H9 (cell line): Measurements from ENCODE around the gene TMEM201. TPM values are rescaled to one million over a fixed set of nuclear protein-coding genes. Genes with fewer than 3 reads are reported as not detected.

Source experiments
- DNase-seq: peaks from one replicate; pipeline ENCODE4 v3.0.0-alpha.2; 2017
- H2AFZ ChIP-seq: one replicate; pipeline ENCODE4 v1.6.1; 2013; ENCODE audit warnings: mild to moderate bottlenecking, low read length, control low read depth, moderate library complexity
- H2AK5ac ChIP-seq: 2 replicates; pipeline ENCODE4 v1.6.1; 2013; ENCODE audit warnings: low read length, control low read depth, mixed read lengths; ENCODE audit not compliant: insufficient read length
- H2BK120ac ChIP-seq: one replicate; pipeline ENCODE4 v1.6.1; 2013; ENCODE audit warnings: low read depth, mild to moderate bottlenecking, low read length, control low read depth, inconsistent platforms; ENCODE audit not compliant: poor library complexity, severe bottlenecking
- H2BK12ac ChIP-seq: 2 replicates; pipeline ENCODE4 v1.6.1; 2013; ENCODE audit warnings: low read length, control low read depth, mixed read lengths, low read depth; ENCODE audit not compliant: insufficient read length
- H2BK15ac ChIP-seq: 2 replicates; pipeline ENCODE4 v1.6.1; 2013; ENCODE audit warnings: low read depth, low read length, control low read depth
- H2BK20ac ChIP-seq: one replicate; pipeline ENCODE4 v1.6.1; 2013; ENCODE audit warnings: low read depth, mild to moderate bottlenecking, low read length, control low read depth, inconsistent platforms; ENCODE audit not compliant: poor library complexity, severe bottlenecking
- H2BK5ac ChIP-seq: 2 replicates; pipeline ENCODE4 v1.6.1; 2013; ENCODE audit warnings: low read length, control low read depth, mixed read lengths; ENCODE audit not compliant: insufficient read length
- H3K14ac ChIP-seq: 2 replicates; pipeline ENCODE4 v1.6.1; 2013; ENCODE audit warnings: low read length, control low read depth; ENCODE audit not compliant: insufficient read depth
- H3K18ac ChIP-seq: 2 replicates; pipeline ENCODE4 v1.6.1; 2013; ENCODE audit warnings: low read depth, mild to moderate bottlenecking, mixed read lengths, low read length, control low read depth; ENCODE audit not compliant: insufficient read length
- H3K23ac ChIP-seq: 2 replicates; pipeline ENCODE4 v1.6.1; 2013; ENCODE audit warnings: low read length, control low read depth, mixed read lengths, low read depth; ENCODE audit not compliant: insufficient read length
- H3K23me2 ChIP-seq: 2 replicates; pipeline ENCODE4 v1.6.1; 2013; ENCODE audit warnings: low read depth, mild to moderate bottlenecking, mixed read lengths, low read length, control low read depth; ENCODE audit not compliant: insufficient read length, poor library complexity, severe bottlenecking
- H3K27ac ChIP-seq: 2 replicates; pipeline ENCODE4 v1.5.1; 2013; ENCODE audit warnings: low read length, control low read depth, mixed read lengths, low read depth; ENCODE audit not compliant: insufficient read length
- H3K27me3 ChIP-seq: 2 replicates; pipeline ENCODE4 v1.6.1; 2013; ENCODE audit warnings: low read length, control low read depth, inconsistent platforms; ENCODE audit not compliant: insufficient read depth
- H3K4ac ChIP-seq: 2 replicates; pipeline ENCODE4 v1.6.1; 2013; ENCODE audit warnings: low read depth, mild to moderate bottlenecking, control low read depth, inconsistent platforms, low read length, moderate library complexity
- H3K4me1 ChIP-seq: 2 replicates; pipeline ENCODE4 v1.6.1; 2013; ENCODE audit warnings: low read length, control low read depth, inconsistent platforms; ENCODE audit not compliant: insufficient read depth
- H3K4me2 ChIP-seq: 2 replicates; pipeline ENCODE4 v1.6.1; 2013; ENCODE audit warnings: low read length, control low read depth, mixed read lengths; ENCODE audit not compliant: insufficient read length, insufficient read depth
- H3K56ac ChIP-seq: 2 replicates; pipeline ENCODE4 v1.6.1; 2013; ENCODE audit warnings: low read depth, mild to moderate bottlenecking, mixed read lengths, low read length, control low read depth; ENCODE audit not compliant: insufficient read length
- H3K79me1 ChIP-seq: 2 replicates; pipeline ENCODE4 v1.6.1; 2013; ENCODE audit warnings: low read depth, mild to moderate bottlenecking, moderate library complexity, low read length, control low read depth, inconsistent platforms; ENCODE audit not compliant: insufficient read depth, poor library complexity, severe bottlenecking
- H3K79me2 ChIP-seq: 2 replicates; pipeline ENCODE4 v1.6.1; 2013; ENCODE audit warnings: low read length, control low read depth, inconsistent platforms; ENCODE audit not compliant: insufficient read depth
- H3K9ac ChIP-seq: 2 replicates; pipeline ENCODE4 v1.6.1; 2013; ENCODE audit warnings: low read length, control low read depth, mixed read lengths; ENCODE audit not compliant: insufficient read length; ENCODE audit errors: extremely low read depth
- H3K9me3 ChIP-seq: one replicate; pipeline ENCODE4 v1.6.1; 2013; ENCODE audit warnings: low read depth, low read length, inconsistent platforms; ENCODE audit not compliant: control insufficient read depth
- H3T11ph ChIP-seq: one replicate; pipeline ENCODE4 v1.6.1; 2013; ENCODE audit warnings: mild to moderate bottlenecking, low read length, control low read depth, inconsistent platforms
- H4K20me1 ChIP-seq: one replicate; pipeline ENCODE4 v1.6.1; 2013; ENCODE audit not compliant: control insufficient read depth, insufficient read length, insufficient read depth
- H4K5ac ChIP-seq: 2 replicates; pipeline ENCODE4 v1.6.1; 2013; ENCODE audit warnings: low read depth, mild to moderate bottlenecking, mixed read lengths, low read length, control low read depth; ENCODE audit not compliant: insufficient read length
- H4K8ac ChIP-seq: replicated peaks from 2 replicates; pipeline ENCODE4 v1.6.1; 2013; ENCODE audit warnings: low read length, control low read depth, mixed read lengths, low read depth; ENCODE audit not compliant: insufficient read length
- H4K91ac ChIP-seq: 2 replicates; pipeline ENCODE4 v1.6.1; 2013; ENCODE audit warnings: low read depth, mild to moderate bottlenecking, moderate library complexity, mixed read lengths, low read length, control low read depth; ENCODE audit not compliant: insufficient read length
- H3K27ac Mint-ChIP-seq, 3 experiments: 2 replicates in 2 of 3; 3 replicates in 1 of 3; pipeline ENCODE4 v1.8.0; 2020 to 2021; ENCODE audit warnings: mixed read lengths in 3 of 3, mild to moderate bottlenecking in 1 of 3, moderate library complexity in 1 of 3
- H3K27me3 Mint-ChIP-seq: 2 replicates; pipeline ENCODE4 v1.8.0; 2021; ENCODE audit warnings: low read depth, mild to moderate bottlenecking, moderate library complexity, mixed read lengths
- H3K36me3 Mint-ChIP-seq, 3 experiments: 2 replicates in 2 of 3; 3 replicates in 1 of 3; pipeline ENCODE4 v1.8.0; 2020 to 2021; ENCODE audit warnings: low read depth in 3 of 3, mixed read lengths in 3 of 3; ENCODE audit not compliant: insufficient read depth in 1 of 3
- H3K4me1 Mint-ChIP-seq, 2 experiments: 2 replicates each; pipeline ENCODE4 v1.8.0; 2020; ENCODE audit warnings: mixed read lengths in 2 of 2
- H3K4me3 Mint-ChIP-seq, 2 experiments: 2 replicates in 1 of 2; 3 replicates in 1 of 2; pipeline ENCODE4 v1.8.0; 2020 to 2021; ENCODE audit warnings: mild to moderate bottlenecking in 2 of 2, mixed read lengths in 2 of 2, moderate library complexity in 1 of 2
- H3K9me3 Mint-ChIP-seq, 2 experiments: 2 replicates in 1 of 2; 3 replicates in 1 of 2; pipeline ENCODE4 v1.8.0; 2020; ENCODE audit warnings: mild to moderate bottlenecking in 2 of 2, mixed read lengths in 2 of 2, moderate library complexity in 1 of 2
- WGBS: extraction: QIAGEN DNeasy Blood & Tissue Kit; methylation state at CpG from one replicate; pipeline ENCODE4 v1.1.7; 2013; ENCODE audit warnings: missing lambda C conversion rate, low lambda C conversion rate, mixed read lengths; ENCODE audit not compliant: insufficient read length; ENCODE audit errors: extremely low coverage; 5-methylcytosine and 5-hydroxymethylcytosine counted together
- total RNA-seq: library from RNA; stranded (reverse); gene quantifications from 2 replicates; pipeline ENCODE4 v1.2.1, GENCODE V29; 2021
- TF ChIP-seq, protein P1 (sequence below): fragments of 200-600 bp; sonication (generic); conservative IDR thresholded peaks from 3 replicates; pipeline ENCODE4 v1.8.0; 2021; ENCODE audit warnings: antibody characterized with exemption, mild to moderate bottlenecking

The TMEM201 gene
- total RNA-seq, 1 experiment from 2014 or later = 31.0 TPM

DNA sequence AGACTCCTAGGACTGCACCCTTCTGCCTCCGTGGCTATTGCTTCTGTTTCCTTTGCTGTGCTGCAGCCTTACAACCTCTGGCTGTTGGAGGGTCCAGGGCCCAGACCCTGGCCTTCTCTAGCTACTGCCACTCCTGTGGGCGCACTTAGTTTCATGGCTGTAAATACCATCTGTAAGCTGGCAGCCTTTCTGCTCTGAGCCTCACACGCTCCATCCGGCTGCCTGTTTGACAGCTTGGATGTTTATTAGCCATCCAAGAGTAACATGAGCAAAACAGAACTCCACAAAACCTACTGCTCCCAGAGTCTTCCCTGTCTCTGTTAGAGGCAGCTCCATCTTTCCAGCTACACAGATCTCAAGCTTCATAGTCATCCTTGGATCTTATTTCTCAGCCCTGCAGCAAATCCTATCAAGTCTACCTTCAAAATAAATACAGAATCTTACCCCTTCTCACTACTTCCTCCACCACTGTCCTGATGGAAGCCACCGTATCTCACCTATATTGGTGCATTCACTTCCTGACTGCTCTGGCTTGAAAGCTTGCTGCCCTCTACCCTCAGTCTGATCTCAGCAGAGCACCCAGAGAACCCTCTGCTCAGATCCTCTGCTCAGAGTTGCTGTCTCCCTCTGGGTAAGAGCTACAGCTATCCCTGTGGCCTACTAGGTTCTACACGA, 30.3 kb upstream of the TMEM201 start:
- Histone ChIP-seq H3K14ac (no peak overlapping the region), H3K23ac (no peak overlapping the region), H2BK15ac (no peak overlapping the region), H4K91ac (no peak overlapping the region), H4K8ac (no peak overlapping the region), H2BK5ac (no peak overlapping the region), H3K23me2 (no peaks in the 10 kb centered on the region), H4K20me1 (no peaks in the 10 kb centered on the region), H4K5ac (no peak overlapping the region), H3K56ac (no peak overlapping the region), H2AFZ (no peak overlapping the region), H3K79me2 (no peaks in the 10 kb centered on the region), H2BK20ac (no peak overlapping the region), H3K27me3 (no peaks in the 10 kb centered on the region), H3K9me3 (no peaks in the 10 kb centered on the region), H3K18ac (no peak overlapping the region), H3K9ac (no peak overlapping the region), H3K79me1 (peaks cover 3% of the 10 kb centered on the region), H2AK5ac (no peak overlapping the region), H2BK120ac (no peak overlapping the region), H3K27ac (no peak overlapping the region), H3K4me2 (no peak overlapping the region), H3K4ac (no peak overlapping the region), H3K4me1 (no peaks in the 10 kb centered on the region), H2BK12ac (no peak overlapping the region), H3T11ph (no peak overlapping the region)
- no CpG with 5 or more reads among the region's 6 CpGs for WGBS
- DNase-seq = no peak
- TF ChIP-seq, protein P1, sequence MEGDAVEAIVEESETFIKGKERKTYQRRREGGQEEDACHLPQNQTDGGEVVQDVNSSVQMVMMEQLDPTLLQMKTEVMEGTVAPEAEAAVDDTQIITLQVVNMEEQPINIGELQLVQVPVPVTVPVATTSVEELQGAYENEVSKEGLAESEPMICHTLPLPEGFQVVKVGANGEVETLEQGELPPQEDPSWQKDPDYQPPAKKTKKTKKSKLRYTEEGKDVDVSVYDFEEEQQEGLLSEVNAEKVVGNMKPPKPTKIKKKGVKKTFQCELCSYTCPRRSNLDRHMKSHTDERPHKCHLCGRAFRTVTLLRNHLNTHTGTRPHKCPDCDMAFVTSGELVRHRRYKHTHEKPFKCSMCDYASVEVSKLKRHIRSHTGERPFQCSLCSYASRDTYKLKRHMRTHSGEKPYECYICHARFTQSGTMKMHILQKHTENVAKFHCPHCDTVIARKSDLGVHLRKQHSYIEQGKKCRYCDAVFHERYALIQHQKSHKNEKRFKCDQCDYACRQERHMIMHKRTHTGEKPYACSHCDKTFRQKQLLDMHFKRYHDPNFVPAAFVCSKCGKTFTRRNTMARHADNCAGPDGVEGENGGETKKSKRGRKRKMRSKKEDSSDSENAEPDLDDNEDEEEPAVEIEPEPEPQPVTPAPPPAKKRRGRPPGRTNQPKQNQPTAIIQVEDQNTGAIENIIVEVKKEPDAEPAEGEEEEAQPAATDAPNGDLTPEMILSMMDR = no peak
- H3K9me3 Mint-ChIP-seq = no peaks in the 10 kb centered on the region
- H3K27ac Mint-ChIP-seq = no peak overlapping the region
- peaks cover 5 to 6% of the 10 kb centered on the region in 2 experiments for H3K4me1 Mint-ChIP-seq
- peaks cover 78% of the 10 kb centered on the region for H3K27me3 Mint-ChIP-seq
- no peak overlapping the region for H3K4me3 Mint-ChIP-seq
- H3K36me3 Mint-ChIP-seq = peaks cover 33 to 59% (median 58%) of the 10 kb centered on the region in 3 experiments; a peak in 6 of 7 replicates
